NCI-H1105 (cell line): ENCODE measurements around the gene ECE2.
"Not testable (repeated sequence)": the region's sequence is repeated elsewhere in the genome, so short reads cannot be mapped to it uniquely, and the experiment has no call there.

Experiments
- DNase-seq: peaks from one replicate; lab custom pipeline; 2025; lab: John Stamatoyannopoulos, UW

The ECE2 gene

GRCh38 chr3:184336547-184337398 lies 61.0 kb downstream of the ECE2 start:
- DNase-seq, result no peak

GRCh38 chr3:184337399-184337714 lies 61.5 kb downstream of the ECE2 start, which contains the start of gene FAM131A:
Gene FAM131A (plus strand): TSS chr3:184337600. CDS start chr3:184337631, 31 bp downstream.
- no peak for DNase-seq

- DNase-seq, result no peak
Measured at GRCh38 chr3:184337981-184338380, 62.2 kb downstream of the ECE2 start.

- DNase-seq, result peak; percentile 98
Measured at GRCh38 chr3:184338511-184338945, 62.7 kb downstream of the ECE2 start.

- DNase-seq, result peak; percentile 82
Measured at GRCh38 chr3:184339001-184339400, 63.2 kb downstream of the ECE2 start.

GRCh38 chr3:184339451-184340135 lies 63.8 kb downstream of the ECE2 start:
- DNase-seq, result not testable (repeated sequence)

- DNase-seq, result no peak
Measured at GRCh38 chr3:184341925-184342324, 66.1 kb downstream of the ECE2 start.
